HG02840 (cell line): ENCODE results near the gene AP2M1.
A peak's percentile ranks its signal among the peaks of the same experiment; 100 is the strongest.
"Not testable (repeated sequence)": the region's sequence is repeated elsewhere in the genome, so short reads cannot be mapped to it uniquely, and the experiment has no call there.

Experiments
- ATAC-seq: cut with Tn5 transposase; IDR thresholded peaks from one replicate; pipeline ENCODE4 v1.9.1; 2021; ENCODE audit warnings: mild to moderate bottlenecking, moderate library complexity, moderate number of reproducible peaks; ENCODE audit not compliant: unreplicated experiment, low FRiP score

AP2M1 gene

GRCh38 chr3:184155644-184156521, 18.8 kb upstream of the AP2M1 start:
- peak; percentile 37 for ATAC-seq

- ATAC-seq = no peak
Measured at GRCh38 chr3:184156522-184156955, 18.1 kb upstream of the AP2M1 start.

- ATAC-seq = no peak
Measured at GRCh38 chr3:184157206-184157605, 17.4 kb upstream of the AP2M1 start.

- no peak for ATAC-seq
Measured at GRCh38 chr3:184158404-184158803, 16.3 kb upstream of the AP2M1 start.

- ATAC-seq = no peak
Measured at GRCh38 chr3:184160456-184160855, 14.2 kb upstream of the AP2M1 start.

GRCh38 chr3:184162571-184163070, 12.0 kb upstream of the AP2M1 start:
- not testable (repeated sequence) for ATAC-seq

- no peak for ATAC-seq
Measured at GRCh38 chr3:184164648-184165330, 9.9 kb upstream of the AP2M1 start.

- no peak for ATAC-seq
Measured at GRCh38 chr3:184165543-184165942, 9.1 kb upstream of the AP2M1 start.

- ATAC-seq = no peak
Measured at GRCh38 chr3:184166671-184167070, 8.0 kb upstream of the AP2M1 start.

GRCh38 chr3:184167786-184168185, 6.9 kb upstream of the AP2M1 start:
- ATAC-seq = no peak

- ATAC-seq = no peak
Measured at GRCh38 chr3:184168363-184169120, 6.1 kb upstream of the AP2M1 start.

- no peak for ATAC-seq
Measured at GRCh38 chr3:184169896-184170875, 4.5 kb upstream of the AP2M1 start.

GRCh38 chr3:184171562-184171961, 3.1 kb upstream of the AP2M1 start:
- no peak for ATAC-seq

GRCh38 chr3:184172681-184173373, 1.8 kb upstream of the AP2M1 start:
- no peak for ATAC-seq

GRCh38 chr3:184173374-184173722, 1.3 kb upstream of the AP2M1 start:
- no peak for ATAC-seq

- no peak for ATAC-seq
Measured at GRCh38 chr3:184174284-184174645, 390 bp upstream of the AP2M1 start.

GRCh38 chr3:184175506-184175905, 851 bp downstream of the AP2M1 start:
- ATAC-seq = no peak

- no peak for ATAC-seq
Measured at GRCh38 chr3:184175981-184176376, 1.3 kb downstream of the AP2M1 start.
